ENCODE measurements around the gene ZBTB46.

DNA sequence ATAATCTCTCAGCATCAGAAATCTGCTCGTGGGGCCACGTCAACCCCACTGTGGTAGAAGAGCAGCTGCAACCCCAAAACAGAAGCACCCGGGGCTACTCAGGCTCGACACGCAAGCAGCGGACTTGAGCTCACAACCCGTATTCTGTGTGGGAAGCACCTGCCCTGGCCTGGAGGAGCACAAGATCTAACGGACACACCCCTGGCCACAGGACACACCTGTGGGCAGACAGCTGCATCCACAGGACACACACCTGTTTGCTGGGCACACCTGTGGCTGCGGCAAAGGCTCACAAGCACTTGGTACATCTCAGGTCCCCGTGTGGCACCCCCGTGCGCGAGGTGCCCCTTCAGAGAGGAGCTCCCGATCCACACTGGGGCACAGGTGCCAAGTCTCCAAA is 36.5 kb downstream of the ZBTB46 start:
- TF ChIP-seq CTCF (IDR thresholded peaks at IDR 0.05; ENCODE audit: borderline replicate concordance, extremely low read depth, low read length, poor library complexity, severe bottlenecking) (no peak), EZH2 (IDR thresholded peaks at IDR 0.05; ENCODE audit: borderline replicate concordance, low read depth, low read length, severe bottlenecking) (no peak)

Measured in DND-41 (cell line).